Neural cell (in vitro differentiated cells): ENCODE measurements around the gene INO80C. TPM values are rescaled to one million over a fixed set of nuclear protein-coding genes. Genes with fewer than 3 reads are reported as not detected.

Experiments used
- H2AFZ ChIP-seq: fragments of 200-600, 300-800 bp; sonication (generic), shearing (Covaris generic); 2 replicates; pipeline ENCODE4 v1.6.0; 2014; ENCODE audit warnings: low read depth, mild to moderate bottlenecking, antibody characterized with exemption, low read length, moderate library complexity
- H3F3A ChIP-seq: fragments of 200-600 bp; shearing (Covaris generic); 2 replicates; pipeline ENCODE4 v1.6.1; 2016; ENCODE audit warnings: mild to moderate bottlenecking, moderate library complexity, mixed read lengths, antibody characterized with exemption, low read length; ENCODE audit not compliant: insufficient read depth, poor library complexity, severe bottlenecking
- H3K27ac ChIP-seq: fragments of 200-600, 300-800 bp; sonication (generic), shearing (Covaris generic); 2 replicates; pipeline ENCODE4 v1.5.1; 2014; ENCODE audit warnings: mild to moderate bottlenecking, low read length, moderate library complexity
- H3K27me3 ChIP-seq: fragments of 300-800, 200-600 bp; sonication (generic), shearing (Covaris generic); 2 replicates; pipeline ENCODE4 v1.6.0; 2014; ENCODE audit warnings: mild to moderate bottlenecking, low read depth, low read length, moderate library complexity; ENCODE audit not compliant: insufficient read depth
- H3K36me3 ChIP-seq: fragments of 300-800, 200-600 bp; sonication (generic), shearing (Covaris generic); 2 replicates; pipeline ENCODE4 v1.5.1; 2014; ENCODE audit warnings: mild to moderate bottlenecking, antibody characterized with exemption, low read length, moderate library complexity; ENCODE audit not compliant: insufficient read depth
- H3K4me2 ChIP-seq: fragments of 300-800, 200-600 bp; sonication (generic), shearing (Covaris generic); 2 replicates; pipeline ENCODE4 v1.6.0; 2014; ENCODE audit warnings: mild to moderate bottlenecking, low read length
- H3K4me3 ChIP-seq: fragments of 300-800, 200-600 bp; sonication (generic), shearing (Covaris generic); 2 replicates; pipeline ENCODE4 v1.5.1; 2014; ENCODE audit warnings: mild to moderate bottlenecking, low read length, moderate library complexity
- H3K79me2 ChIP-seq: fragments of 200-600 bp; shearing (Covaris generic); replicated peaks from 2 replicates; pipeline ENCODE4 v1.6.0; 2014; ENCODE audit warnings: mild to moderate bottlenecking, low read length, moderate library complexity; ENCODE audit not compliant: insufficient read depth
- H3K9ac ChIP-seq: fragments of 300-800, 200-600 bp; sonication (generic), shearing (Covaris generic); 2 replicates; pipeline ENCODE4 v1.6.1; 2016; ENCODE audit warnings: mild to moderate bottlenecking, low read length, mixed read lengths
- H3K9me2 ChIP-seq: fragments of 200-600 bp; shearing (Covaris generic); 2 replicates; pipeline ENCODE4 v1.6.1; 2016; ENCODE audit warnings: mild to moderate bottlenecking, low read length, mixed read lengths; ENCODE audit not compliant: insufficient read depth
- H3K9me3 ChIP-seq: fragments of 200-600, 300-800 bp; sonication (generic), shearing (Covaris generic); 2 replicates; pipeline ENCODE4 v1.6.1; 2016; ENCODE audit warnings: mild to moderate bottlenecking, mixed run types, low read length, moderate library complexity, mixed read lengths
- H4K20me1 ChIP-seq: fragments of 200-600 bp; shearing (Covaris generic); 2 replicates; pipeline ENCODE4 v1.6.1; 2016; ENCODE audit warnings: mild to moderate bottlenecking, mixed run types; ENCODE audit not compliant: insufficient read depth
- EP300 ChIP-seq: fragments of 450-650 bp; conservative IDR thresholded peaks from 2 replicates; pipeline ENCODE4 v1.6.1; 2014; ENCODE audit warnings: antibody characterized with exemption, mild to moderate bottlenecking, moderate library complexity; ENCODE audit not compliant: poor library complexity, severe bottlenecking
- EZH2 ChIP-seq: fragments of 200-600, 300-800 bp; shearing (Covaris generic), sonication (generic); IDR thresholded peaks from 2 replicates; pipeline ENCODE4 v1.6.1; 2014; ENCODE audit warnings: antibody characterized with exemption, low read length, borderline replicate concordance, mild to moderate bottlenecking; ENCODE audit not compliant: insufficient read depth, poor library complexity, severe bottlenecking
- MXI1 ChIP-seq: fragments of 450-650 bp; conservative IDR thresholded peaks from 2 replicates; pipeline ENCODE4 v1.6.1; 2014; ENCODE audit warnings: antibody characterized with exemption, mild to moderate bottlenecking; ENCODE audit not compliant: poor library complexity, severe bottlenecking
- POLR2AphosphoS5 ChIP-seq: IDR thresholded peaks from 2 replicates; pipeline ENCODE4 v1.6.1; 2012
- RAD21 ChIP-seq: fragments of 450-650 bp; conservative IDR thresholded peaks from 2 replicates; pipeline ENCODE4 v1.6.1; 2014; ENCODE audit warnings: antibody characterized with exemption, mild to moderate bottlenecking, moderate library complexity
- SMC3 ChIP-seq: fragments of 450-650 bp; conservative IDR thresholded peaks from 2 replicates; pipeline ENCODE4 v1.6.1; 2014; ENCODE audit warnings: antibody characterized with exemption, mild to moderate bottlenecking, moderate library complexity; ENCODE audit not compliant: poor library complexity
- TAF1 ChIP-seq: IDR thresholded peaks from 2 replicates; pipeline ENCODE4 v1.6.1; 2012; ENCODE audit warnings: low read depth
- polyA plus RNA-seq: library from polyadenylated mRNA; depleted of rRNA; stranded (reverse); fragments of >200 nt; gene quantifications from 2 replicates; pipeline ENCODE4 v1.2.3, GENCODE V29; 2014
- TF ChIP-seq, protein P1 (sequence below): fragments of 450-650 bp; IDR thresholded peaks from 2 replicates; pipeline ENCODE4 v1.5.1; 2014; ENCODE audit warnings: antibody characterized with exemption, mild to moderate bottlenecking, moderate library complexity; ENCODE audit not compliant: poor library complexity, severe bottlenecking
- TF ChIP-seq, protein P2 (sequence below): IDR thresholded peaks from 2 replicates; pipeline ENCODE4 v1.6.1; 2012; ENCODE audit warnings: borderline replicate concordance

INO80C gene
- polyA plus RNA-seq, 1 donor from 2014 or later, result 30.5 TPM

DNA sequence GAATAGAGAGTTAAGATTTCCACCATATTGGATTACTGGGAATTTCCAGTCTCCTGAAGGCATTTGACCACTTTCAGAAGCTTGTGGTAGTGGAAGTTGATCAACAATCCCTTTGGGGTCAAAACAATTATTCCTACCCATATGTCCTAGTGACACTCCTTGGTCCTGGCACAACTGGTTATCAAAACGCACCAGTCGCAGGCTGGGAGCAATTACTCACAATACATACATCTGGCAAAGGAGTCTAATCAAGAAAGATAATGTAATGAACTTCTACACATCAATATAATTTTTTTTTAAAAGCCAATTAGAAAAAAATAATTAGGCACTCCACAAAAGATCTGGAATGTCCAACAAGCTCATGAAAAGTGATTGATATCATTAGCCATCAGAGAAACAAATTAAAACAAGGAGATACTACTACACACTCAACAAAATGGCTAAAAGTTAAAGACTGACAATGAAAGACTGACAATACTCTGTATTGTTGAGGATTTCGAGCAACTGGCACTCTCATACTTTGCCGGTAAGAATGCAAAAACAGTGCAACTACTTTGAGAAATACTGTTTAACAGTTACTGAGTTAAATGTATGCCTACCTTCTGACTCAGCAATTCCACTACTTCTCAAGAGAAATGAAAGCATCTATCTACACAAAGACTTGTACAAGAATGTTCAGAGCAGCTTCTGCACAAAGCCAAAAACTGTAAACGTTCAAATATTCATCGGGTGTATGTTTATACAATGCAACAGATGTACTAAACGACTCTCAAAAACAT lies 2.0 kb downstream of the INO80C start:
- Histone ChIP-seq H3K79me2 (peaks cover 12% of the 10 kb centered on the region), H3K9ac (peak overlapping the region; percentile 90), H3F3A (peaks cover 5% of the 10 kb centered on the region), H3K36me3 (no peaks in the 10 kb centered on the region), H2AFZ (no peak overlapping the region), H3K27ac (no peak overlapping the region), H3K4me2 (peak overlapping the region; percentile 87), H4K20me1 (no peaks in the 10 kb centered on the region), H3K27me3 (no peaks in the 10 kb centered on the region), H3K9me2 (no peaks in the 10 kb centered on the region), H3K9me3 (no peaks in the 10 kb centered on the region), H3K4me3 (peak overlapping the region; percentile 78)
- no peak for TF ChIP-seq RAD21
- TF ChIP-seq, protein P1, sequence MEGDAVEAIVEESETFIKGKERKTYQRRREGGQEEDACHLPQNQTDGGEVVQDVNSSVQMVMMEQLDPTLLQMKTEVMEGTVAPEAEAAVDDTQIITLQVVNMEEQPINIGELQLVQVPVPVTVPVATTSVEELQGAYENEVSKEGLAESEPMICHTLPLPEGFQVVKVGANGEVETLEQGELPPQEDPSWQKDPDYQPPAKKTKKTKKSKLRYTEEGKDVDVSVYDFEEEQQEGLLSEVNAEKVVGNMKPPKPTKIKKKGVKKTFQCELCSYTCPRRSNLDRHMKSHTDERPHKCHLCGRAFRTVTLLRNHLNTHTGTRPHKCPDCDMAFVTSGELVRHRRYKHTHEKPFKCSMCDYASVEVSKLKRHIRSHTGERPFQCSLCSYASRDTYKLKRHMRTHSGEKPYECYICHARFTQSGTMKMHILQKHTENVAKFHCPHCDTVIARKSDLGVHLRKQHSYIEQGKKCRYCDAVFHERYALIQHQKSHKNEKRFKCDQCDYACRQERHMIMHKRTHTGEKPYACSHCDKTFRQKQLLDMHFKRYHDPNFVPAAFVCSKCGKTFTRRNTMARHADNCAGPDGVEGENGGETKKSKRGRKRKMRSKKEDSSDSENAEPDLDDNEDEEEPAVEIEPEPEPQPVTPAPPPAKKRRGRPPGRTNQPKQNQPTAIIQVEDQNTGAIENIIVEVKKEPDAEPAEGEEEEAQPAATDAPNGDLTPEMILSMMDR, result no peak
- TF ChIP-seq MXI1, result no peak
- TF ChIP-seq POLR2AphosphoS5, result no peak
- TF ChIP-seq EP300, result no peak
- TF ChIP-seq, protein P2, sequence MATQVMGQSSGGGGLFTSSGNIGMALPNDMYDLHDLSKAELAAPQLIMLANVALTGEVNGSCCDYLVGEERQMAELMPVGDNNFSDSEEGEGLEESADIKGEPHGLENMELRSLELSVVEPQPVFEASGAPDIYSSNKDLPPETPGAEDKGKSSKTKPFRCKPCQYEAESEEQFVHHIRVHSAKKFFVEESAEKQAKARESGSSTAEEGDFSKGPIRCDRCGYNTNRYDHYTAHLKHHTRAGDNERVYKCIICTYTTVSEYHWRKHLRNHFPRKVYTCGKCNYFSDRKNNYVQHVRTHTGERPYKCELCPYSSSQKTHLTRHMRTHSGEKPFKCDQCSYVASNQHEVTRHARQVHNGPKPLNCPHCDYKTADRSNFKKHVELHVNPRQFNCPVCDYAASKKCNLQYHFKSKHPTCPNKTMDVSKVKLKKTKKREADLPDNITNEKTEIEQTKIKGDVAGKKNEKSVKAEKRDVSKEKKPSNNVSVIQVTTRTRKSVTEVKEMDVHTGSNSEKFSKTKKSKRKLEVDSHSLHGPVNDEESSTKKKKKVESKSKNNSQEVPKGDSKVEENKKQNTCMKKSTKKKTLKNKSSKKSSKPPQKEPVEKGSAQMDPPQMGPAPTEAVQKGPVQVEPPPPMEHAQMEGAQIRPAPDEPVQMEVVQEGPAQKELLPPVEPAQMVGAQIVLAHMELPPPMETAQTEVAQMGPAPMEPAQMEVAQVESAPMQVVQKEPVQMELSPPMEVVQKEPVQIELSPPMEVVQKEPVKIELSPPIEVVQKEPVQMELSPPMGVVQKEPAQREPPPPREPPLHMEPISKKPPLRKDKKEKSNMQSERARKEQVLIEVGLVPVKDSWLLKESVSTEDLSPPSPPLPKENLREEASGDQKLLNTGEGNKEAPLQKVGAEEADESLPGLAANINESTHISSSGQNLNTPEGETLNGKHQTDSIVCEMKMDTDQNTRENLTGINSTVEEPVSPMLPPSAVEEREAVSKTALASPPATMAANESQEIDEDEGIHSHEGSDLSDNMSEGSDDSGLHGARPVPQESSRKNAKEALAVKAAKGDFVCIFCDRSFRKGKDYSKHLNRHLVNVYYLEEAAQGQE, result no peak
- TF ChIP-seq SMC3, result no peak
- no peak for TF ChIP-seq TAF1
- no peak for TF ChIP-seq EZH2

GRCh38 chr18:35494251-35495220 lies 3.2 kb downstream of the INO80C start:
- H3K27ac ChIP-seq, result no peak overlapping the region
- H4K20me1 ChIP-seq, result no peaks in the 10 kb centered on the region
- H3K4me2 ChIP-seq, result no peak overlapping the region
- H3F3A ChIP-seq, result peaks cover 5% of the 10 kb centered on the region
- TF ChIP-seq, protein P1, result no peak
- no peak for TF ChIP-seq POLR2AphosphoS5
- no peak for TF ChIP-seq EZH2
- TF ChIP-seq SMC3, result no peak
- no peak for TF ChIP-seq MXI1
- TF ChIP-seq, protein P2, result no peak
- no peak for TF ChIP-seq TAF1
- TF ChIP-seq RAD21, result no peak
- no peak for TF ChIP-seq EP300
- H3K9me2 ChIP-seq, result no peaks in the 10 kb centered on the region
- H3K4me3 ChIP-seq, result no peak overlapping the region
- no peaks in the 10 kb centered on the region for H3K36me3 ChIP-seq
- no peaks in the 10 kb centered on the region for H3K9me3 ChIP-seq
- no peaks in the 10 kb centered on the region for H3K27me3 ChIP-seq
- H3K79me2 ChIP-seq, result peaks cover 12% of the 10 kb centered on the region
- no peak overlapping the region for H3K9ac ChIP-seq
- no peak overlapping the region for H2AFZ ChIP-seq
